Epithelial cell of proximal tubule (primary cell): Measurements from ENCODE around the gene CACNG8. TPM values are rescaled to one million over a fixed set of nuclear protein-coding genes. Genes with fewer than 3 reads are reported as not detected.

Experiments
- DNase-seq: peaks from one replicate; pipeline ENCODE4 v3.0.0-alpha.2; 2011; ENCODE audit warnings: low read depth
- H3K4me3 ChIP-seq: 2 replicates; pipeline ENCODE4 v1.5.1; 2011; ENCODE audit warnings: low read depth, mild to moderate bottlenecking, low read length
- CTCF ChIP-seq: conservative IDR thresholded peaks from 2 replicates; pipeline ENCODE4 v1.5.1; 2012; ENCODE audit warnings: low read depth, mild to moderate bottlenecking, low read length
- total RNA-seq: library from RNA; depleted of rRNA; stranded (reverse); fragments of >200 nt; gene quantifications from 2 replicates; pipeline ENCODE4 v1.2.3, GENCODE V29; 2015

The CACNG8 gene
- total RNA-seq, 1 donor from 2014 or later, result not detected

- no peak overlapping the region for H3K4me3 ChIP-seq
- no peak for DNase-seq
- no peak for TF ChIP-seq CTCF
Observed at GRCh38 chr19:53960187-53960586, 2.5 kb upstream of the CACNG8 start.

- no peak for DNase-seq
- H3K4me3 ChIP-seq, result no peak overlapping the region
- TF ChIP-seq CTCF, result no peak
Observed at GRCh38 chr19:53960886-53961285, 1.9 kb upstream of the CACNG8 start.

GRCh38 chr19:53961523-53962356 is 997 bp upstream of the CACNG8 start:
- no peak overlapping the region for H3K4me3 ChIP-seq
- DNase-seq, result no peak
- no peak for TF ChIP-seq CTCF

- DNase-seq, result no peak
- TF ChIP-seq CTCF, result no peak
- H3K4me3 ChIP-seq, result no peak overlapping the region
Observed at GRCh38 chr19:53965091-53965490, 2.4 kb downstream of the CACNG8 start.

GRCh38 chr19:53966931-53967330 is 4.2 kb downstream of the CACNG8 start:
- no peak for TF ChIP-seq CTCF
- DNase-seq, result no peak
- no peak overlapping the region for H3K4me3 ChIP-seq

GRCh38 chr19:53969366-53969765 is 6.6 kb downstream of the CACNG8 start:
- no peak for DNase-seq
- H3K4me3 ChIP-seq, result no peak overlapping the region
- TF ChIP-seq CTCF, result no peak

GRCh38 chr19:53971673-53972072 is 8.9 kb downstream of the CACNG8 start:
- H3K4me3 ChIP-seq, result no peak overlapping the region
- TF ChIP-seq CTCF, result no peak
- no peak for DNase-seq
